Measurements from ENCODE around the gene PAMR1. TPM values are rescaled to one million over a fixed set of nuclear protein-coding genes. Genes with fewer than 3 reads are reported as not detected.
"Not testable (repeated sequence)": the region's sequence is repeated elsewhere in the genome, so short reads cannot be mapped to it uniquely, and the experiment has no call there.

The PAMR1 gene
- total RNA-seq, result under 0.01 and 0.25 TPM in 2 replicates

GRCh38 chr11:35525501-35526175, at the start of gene PAMR1:
Gene PAMR1 (minus strand): TSS chr11:35525616. CDS start chr11:35525585, 31 bp downstream.
- no peak for DNase-seq (ENCODE audit: low read depth in 2 of 2)

GRCh38 chr11:35571696-35572095, 46.3 kb upstream of the PAMR1 start:
- no peak for DNase-seq (ENCODE audit: low read depth in 2 of 2)

- DNase-seq (ENCODE audit: low read depth in 2 of 2), result no peak
These were observed 42.5 kb upstream of the PAMR1 start for GRCh38 chr11:35567737-35568465.

- DNase-seq (ENCODE audit: low read depth in 2 of 2), result no peak
These were observed 41.5 kb upstream of the PAMR1 start for GRCh38 chr11:35566885-35567284.

- no peak for DNase-seq (ENCODE audit: low read depth in 2 of 2)
These were observed 40.8 kb upstream of the PAMR1 start for GRCh38 chr11:35566181-35566580.

- DNase-seq (ENCODE audit: low read depth in 2 of 2), result no peak
These were observed 38.8 kb upstream of the PAMR1 start for GRCh38 chr11:35564245-35564595.

- DNase-seq (ENCODE audit: low read depth in 2 of 2), result no peak
These were observed 38.2 kb upstream of the PAMR1 start for GRCh38 chr11:35563484-35564244.

- no peak for DNase-seq (ENCODE audit: low read depth in 2 of 2)
These were observed 34.5 kb upstream of the PAMR1 start for GRCh38 chr11:35559949-35560348.

GRCh38 chr11:35558513-35558912, 33.1 kb upstream of the PAMR1 start:
- DNase-seq (ENCODE audit: low read depth in 2 of 2), result no peak

GRCh38 chr11:35555488-35555887, 30.1 kb upstream of the PAMR1 start:
- DNase-seq (ENCODE audit: low read depth in 2 of 2), result no peak

- no peak for DNase-seq (ENCODE audit: low read depth in 2 of 2)
These were observed 29.3 kb upstream of the PAMR1 start for GRCh38 chr11:35554491-35555437.

GRCh38 chr11:35553831-35554230, 28.4 kb upstream of the PAMR1 start:
- DNase-seq (ENCODE audit: low read depth in 2 of 2), result no peak

GRCh38 chr11:35553021-35553420, 27.6 kb upstream of the PAMR1 start:
- DNase-seq (ENCODE audit: low read depth in 2 of 2), result no peak

- DNase-seq (ENCODE audit: low read depth in 2 of 2), result no peak
These were observed 27.2 kb upstream of the PAMR1 start for GRCh38 chr11:35552616-35553015.

GRCh38 chr11:35550374-35551036, 25.1 kb upstream of the PAMR1 start:
- no peak for DNase-seq (ENCODE audit: low read depth in 2 of 2)

- DNase-seq (ENCODE audit: low read depth in 2 of 2), result no peak
These were observed 24.4 kb upstream of the PAMR1 start for GRCh38 chr11:35549787-35550186.

- no peak for DNase-seq (ENCODE audit: low read depth in 2 of 2)
These were observed 23.6 kb upstream of the PAMR1 start for GRCh38 chr11:35548925-35549561.

- DNase-seq (ENCODE audit: low read depth in 2 of 2), result not testable (repeated sequence)
These were observed 22.6 kb upstream of the PAMR1 start for GRCh38 chr11:35547995-35548394.

- DNase-seq (ENCODE audit: low read depth in 2 of 2), result no peak
These were observed 20.9 kb upstream of the PAMR1 start for GRCh38 chr11:35546317-35546716.

- no peak for DNase-seq (ENCODE audit: low read depth in 2 of 2)
These were observed 20.1 kb upstream of the PAMR1 start for GRCh38 chr11:35545391-35546003.
